Measurements from ENCODE around the gene PLA2G15.

Gene PLA2G15

DNA sequence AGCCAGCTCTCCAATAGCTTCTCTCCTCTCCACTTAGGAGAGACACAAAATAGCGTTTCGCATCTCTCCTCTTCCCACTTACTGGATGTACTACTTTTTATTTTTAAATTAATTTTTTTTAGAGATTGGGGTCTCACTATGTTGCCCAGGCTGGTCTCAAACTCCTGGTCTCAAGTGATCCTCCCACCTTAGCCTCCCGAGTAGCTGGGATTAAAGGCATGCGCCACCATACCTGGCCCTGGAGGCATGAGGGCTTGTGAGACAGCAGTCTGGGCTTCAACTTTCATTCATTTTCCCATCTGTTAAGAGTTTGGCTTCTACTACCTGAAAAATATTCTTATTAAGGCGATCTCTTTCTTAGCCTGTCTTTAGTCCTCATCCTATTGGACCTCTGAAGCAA is 47.3 kb downstream of the PLA2G15 start:
- TF ChIP-seq, protein P1, sequence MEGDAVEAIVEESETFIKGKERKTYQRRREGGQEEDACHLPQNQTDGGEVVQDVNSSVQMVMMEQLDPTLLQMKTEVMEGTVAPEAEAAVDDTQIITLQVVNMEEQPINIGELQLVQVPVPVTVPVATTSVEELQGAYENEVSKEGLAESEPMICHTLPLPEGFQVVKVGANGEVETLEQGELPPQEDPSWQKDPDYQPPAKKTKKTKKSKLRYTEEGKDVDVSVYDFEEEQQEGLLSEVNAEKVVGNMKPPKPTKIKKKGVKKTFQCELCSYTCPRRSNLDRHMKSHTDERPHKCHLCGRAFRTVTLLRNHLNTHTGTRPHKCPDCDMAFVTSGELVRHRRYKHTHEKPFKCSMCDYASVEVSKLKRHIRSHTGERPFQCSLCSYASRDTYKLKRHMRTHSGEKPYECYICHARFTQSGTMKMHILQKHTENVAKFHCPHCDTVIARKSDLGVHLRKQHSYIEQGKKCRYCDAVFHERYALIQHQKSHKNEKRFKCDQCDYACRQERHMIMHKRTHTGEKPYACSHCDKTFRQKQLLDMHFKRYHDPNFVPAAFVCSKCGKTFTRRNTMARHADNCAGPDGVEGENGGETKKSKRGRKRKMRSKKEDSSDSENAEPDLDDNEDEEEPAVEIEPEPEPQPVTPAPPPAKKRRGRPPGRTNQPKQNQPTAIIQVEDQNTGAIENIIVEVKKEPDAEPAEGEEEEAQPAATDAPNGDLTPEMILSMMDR (conservative IDR thresholded peaks at IDR 0.05), result no peak
- no peak overlapping the region for H3K27ac ChIP-seq

DNA sequence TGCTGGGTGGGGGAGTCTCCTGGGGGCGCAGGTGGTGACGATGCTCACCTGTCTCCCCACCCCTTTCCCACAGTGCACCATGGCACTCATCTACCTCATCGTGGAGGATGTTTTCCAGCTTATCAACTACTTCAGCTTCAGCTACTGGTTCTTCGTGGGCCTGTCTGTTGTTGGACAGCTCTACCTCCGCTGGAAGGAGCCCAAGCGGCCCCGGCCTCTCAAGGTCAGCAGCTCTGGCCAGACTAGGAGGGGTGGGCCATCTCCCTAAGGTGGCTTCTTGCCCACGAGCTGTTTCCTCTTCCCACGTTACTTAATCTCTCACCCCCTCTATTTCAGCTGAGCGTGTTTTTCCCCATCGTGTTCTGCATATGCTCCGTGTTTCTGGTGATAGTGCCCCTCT is 51.1 kb downstream of the PLA2G15 start:
- H3K27ac ChIP-seq, result no peak overlapping the region
- TF ChIP-seq, protein P1 (conservative IDR thresholded peaks at IDR 0.05), result no peak

DNA sequence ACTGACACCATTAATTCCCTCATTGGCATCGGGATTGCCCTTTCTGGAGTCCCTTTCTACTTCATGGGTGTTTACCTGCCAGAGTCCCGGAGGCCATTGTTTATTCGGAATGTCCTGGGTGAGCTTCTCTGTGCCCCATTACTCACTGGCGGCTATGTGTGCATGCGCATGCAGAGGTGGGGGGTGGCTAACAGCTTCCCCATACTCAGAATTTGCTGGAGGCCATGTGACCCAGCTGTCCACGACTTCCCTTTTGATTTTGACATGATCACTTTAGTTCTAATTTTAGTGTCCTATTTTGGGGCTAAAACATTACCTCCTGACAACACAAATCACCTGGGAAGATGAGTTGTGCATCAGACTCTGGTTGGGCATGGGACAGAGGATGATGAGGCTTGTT is 51.5 kb downstream of the PLA2G15 start:
- TF ChIP-seq, protein P1 (conservative IDR thresholded peaks at IDR 0.05), result no peak
- H3K27ac ChIP-seq, result no peak overlapping the region

DNA sequence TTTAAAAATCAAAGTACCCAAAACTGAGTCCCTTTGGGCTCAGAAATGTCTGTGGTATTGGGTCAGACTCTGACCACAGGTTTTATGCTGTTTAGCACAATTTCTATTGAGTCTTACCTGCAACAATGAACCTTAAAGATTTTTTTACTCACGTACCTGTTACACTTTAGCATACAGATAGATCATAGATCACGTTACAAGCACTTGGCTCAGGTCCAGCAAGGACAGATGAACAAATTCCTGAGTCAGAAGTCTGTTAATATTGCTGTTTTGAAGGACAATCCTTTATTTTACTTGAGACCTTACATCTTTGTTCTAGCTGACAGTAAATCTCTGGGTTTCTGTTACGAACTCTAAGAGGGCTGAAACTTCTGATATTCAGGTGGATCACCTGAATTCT is 52.7 kb downstream of the PLA2G15 start:
- no peak overlapping the region for H3K27ac ChIP-seq
- TF ChIP-seq, protein P1 (conservative IDR thresholded peaks at IDR 0.05), result no peak

DNA sequence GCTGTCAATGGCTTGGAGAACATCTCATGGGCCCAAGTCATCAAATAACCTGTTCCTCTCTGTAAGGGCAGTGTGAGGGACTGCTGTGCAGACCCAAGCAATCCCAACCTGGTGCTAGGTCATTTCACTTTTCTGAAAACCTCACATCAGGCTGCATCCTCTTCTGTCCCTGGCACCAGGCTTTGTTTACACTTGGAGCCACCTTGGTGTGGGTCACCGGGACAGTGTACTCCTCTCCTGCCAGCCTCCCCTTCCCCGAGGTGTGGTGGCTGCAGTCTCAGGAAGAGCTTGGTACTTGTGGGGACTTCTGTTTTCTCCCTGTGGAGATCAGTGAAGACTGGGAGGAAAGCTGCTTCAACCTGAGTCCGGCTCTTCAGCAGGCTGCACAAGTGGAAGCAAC is 53.1 kb downstream of the PLA2G15 start:
- H3K27ac ChIP-seq, result no peak overlapping the region
- TF ChIP-seq, protein P1 (conservative IDR thresholded peaks at IDR 0.05), result no peak

DNA sequence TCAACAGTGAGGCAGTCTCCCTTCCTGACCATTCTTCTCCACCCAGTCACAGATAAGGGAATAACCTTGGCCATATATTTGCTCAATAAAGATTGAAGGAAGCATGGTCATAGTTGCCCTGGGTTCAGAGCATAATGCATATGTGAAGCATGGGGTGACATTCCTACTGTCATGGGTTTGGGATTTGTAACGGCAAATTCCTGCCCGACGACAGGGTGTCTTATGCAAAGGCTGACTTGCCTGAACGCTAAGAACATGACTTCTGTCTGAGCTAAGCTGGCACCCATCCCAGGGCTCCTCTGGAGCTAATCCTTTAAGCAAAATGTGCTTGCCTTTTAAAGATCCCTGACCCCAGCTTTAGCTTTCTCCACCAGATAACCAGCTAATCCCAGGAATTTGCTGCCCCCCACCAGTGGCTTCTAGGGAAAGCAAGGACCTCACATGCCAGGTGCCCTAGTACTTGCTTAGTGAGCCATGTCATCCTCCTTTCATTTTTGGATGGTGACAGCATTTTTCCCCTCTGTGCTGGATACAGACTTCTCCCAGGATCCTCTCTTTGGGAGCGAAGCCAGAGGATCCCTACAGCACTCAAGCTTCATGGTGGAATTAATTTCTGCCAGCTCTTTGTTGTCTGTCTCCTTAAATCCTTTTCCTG is 53.9 kb downstream of the PLA2G15 start:
- no peak overlapping the region for H3K27ac ChIP-seq
- TF ChIP-seq, protein P1 (conservative IDR thresholded peaks at IDR 0.05), result no peak

DNA sequence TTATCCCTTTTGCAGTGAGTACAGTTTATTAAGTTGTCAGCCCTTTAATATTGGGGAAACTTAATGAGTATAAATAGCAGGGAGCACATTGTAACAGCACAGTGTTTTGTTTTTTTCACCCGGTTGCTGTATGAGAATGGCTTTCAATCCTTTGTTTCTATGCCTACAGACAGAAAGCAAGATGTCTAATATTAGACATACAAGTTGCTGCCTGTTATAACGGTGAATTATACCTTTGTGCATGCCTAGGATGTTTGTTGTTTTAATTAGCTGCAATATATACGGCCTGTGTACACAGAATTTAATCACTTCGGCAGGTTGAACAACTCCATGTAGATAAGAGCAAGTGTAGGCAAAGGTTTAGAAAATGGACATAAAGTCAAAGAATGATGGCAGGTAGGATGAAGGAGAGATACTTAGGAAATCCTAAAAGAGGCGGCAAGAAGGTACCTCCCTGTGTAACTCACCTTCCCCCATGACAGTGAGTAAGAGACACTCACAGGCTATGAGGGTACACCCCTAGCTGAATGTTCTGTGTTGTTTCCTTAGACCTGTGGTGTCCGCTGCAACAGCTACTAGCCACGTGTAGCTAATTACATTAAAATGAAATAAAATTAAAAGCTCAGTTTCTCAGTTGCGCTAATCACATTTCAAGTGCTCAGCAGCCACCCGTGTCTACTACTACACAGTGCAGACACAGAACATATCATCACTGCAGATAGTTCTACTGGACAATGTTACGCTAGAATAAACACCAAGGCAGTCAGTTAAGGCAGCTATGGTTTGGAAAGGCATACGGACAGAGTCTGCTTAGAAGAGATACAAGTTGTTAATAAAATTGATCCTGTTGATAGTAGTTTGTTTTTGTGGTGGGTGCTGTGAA is 54.6 kb downstream of the PLA2G15 start:
- no peak overlapping the region for H3K27ac ChIP-seq
- TF ChIP-seq, protein P1 (conservative IDR thresholded peaks at IDR 0.05), result no peak
